HepG2 (cell line): ENCODE results near the gene NLRP14. TPM values are rescaled to one million over a fixed set of nuclear protein-coding genes. Genes with fewer than 3 reads are reported as not detected.
A peak's percentile ranks its signal among the peaks of the same experiment; 100 is the strongest.

Experiments used
- AHDC1 ChIP-seq: sonication (generic); formaldehyde crosslinking; IDR thresholded peaks from 2 replicates; pipeline ENCODE4 v1.5.1; 2020; ENCODE audit warnings: mild to moderate bottlenecking, missing genetic modification reagents, borderline replicate concordance
- BORCS8-MEF2B ChIP-seq: sonication (generic); formaldehyde crosslinking; IDR thresholded peaks from 2 replicates; pipeline ENCODE4 v1.8.0; 2022; ENCODE audit warnings: mild to moderate bottlenecking, missing genetic modification reagents
- GABPA ChIP-seq, 2 experiments: IDR thresholded peaks; 2 replicates each; pipeline ENCODE4 v1.6.1; 2011 to 2016; ENCODE audit warnings: low read depth in 2 of 2, low read length in 1 of 2, missing biosample characterization in 1 of 2, missing genetic modification characterization in 1 of 2
- HDAC1 ChIP-seq: sonication (generic); formaldehyde crosslinking; IDR thresholded peaks from 2 replicates; pipeline ENCODE4 v1.5.1; 2020; ENCODE audit warnings: mild to moderate bottlenecking, missing genetic modification reagents
- MTA3 ChIP-seq: sonication (generic); formaldehyde crosslinking; IDR thresholded peaks from 2 replicates; pipeline ENCODE4 v1.4.0; 2020; ENCODE audit warnings: missing genetic modification reagents
- MYC ChIP-seq: sonication (generic); formaldehyde crosslinking; IDR thresholded peaks from 2 replicates; pipeline ENCODE4 v1.9.0; 2021; ENCODE audit warnings: missing genetic modification reagents, borderline replicate concordance
- MYPOP ChIP-seq: sonication (generic); formaldehyde crosslinking; IDR thresholded peaks from 2 replicates; pipeline ENCODE4 v1.8.1; 2023; ENCODE audit warnings: mild to moderate bottlenecking, moderate library complexity, missing genetic modification reagents
- NFKB2 ChIP-seq: sonication (generic); formaldehyde crosslinking; IDR thresholded peaks from 2 replicates; pipeline ENCODE4 v1.4.0; 2020; ENCODE audit warnings: missing genetic modification reagents, borderline replicate concordance
- NFYB ChIP-seq: sonication (generic); formaldehyde crosslinking; IDR thresholded peaks from 2 replicates; pipeline ENCODE4 v1.4.0; 2020; ENCODE audit warnings: missing genetic modification reagents
- POLR2G ChIP-seq: fragments of 200-400 bp; formaldehyde crosslinking; IDR thresholded peaks from 2 replicates; pipeline ENCODE4 v1.6.1; 2018; ENCODE audit warnings: mild to moderate bottlenecking, low read depth, low read length, moderate library complexity
- SOX6 ChIP-seq, 2 experiments: fragments of 450-650 bp in 1 of 2; sonication (generic) in 1 of 2; formaldehyde crosslinking in 1 of 2; IDR thresholded peaks; 2 replicates each; pipeline versions ENCODE4 v1.4.0 to v1.6.1; 2017 to 2020; ENCODE audit warnings: antibody characterized with exemption in 1 of 2, mild to moderate bottlenecking in 1 of 2, missing genetic modification reagents in 1 of 2
- USF2 ChIP-seq, 2 experiments: sonication (generic) in 1 of 2; formaldehyde crosslinking in 1 of 2; IDR thresholded peaks; 2 replicates each; pipeline versions ENCODE4 v1.5.1 to v1.6.1; 2011 to 2020; ENCODE audit warnings: borderline replicate concordance in 1 of 2, low read depth in 1 of 2, low read length in 1 of 2, mild to moderate bottlenecking in 1 of 2, missing genetic modification reagents in 1 of 2, moderate library complexity in 1 of 2
- ZMAT3 ChIP-seq: sonication (generic); formaldehyde crosslinking; conservative IDR thresholded peaks from 2 replicates; pipeline ENCODE4 v1.7.0; 2021; ENCODE audit warnings: missing genetic modification reagents
- ZMAT5 ChIP-seq: sonication (generic); formaldehyde crosslinking; IDR thresholded peaks from 2 replicates; pipeline ENCODE4 v1.5.0; 2020; ENCODE audit warnings: mild to moderate bottlenecking, low read depth, missing genetic modification reagents, borderline replicate concordance
- ZNF550 ChIP-seq: sonication (generic); formaldehyde crosslinking; IDR thresholded peaks from 2 replicates; pipeline ENCODE4 v1.4.0; 2020; ENCODE audit warnings: mild to moderate bottlenecking, missing genetic modification reagents, borderline replicate concordance
- ZNF570 ChIP-seq: sonication (generic); formaldehyde crosslinking; IDR thresholded peaks from 2 replicates; pipeline ENCODE4 v1.4.0; 2020; ENCODE audit warnings: mild to moderate bottlenecking, missing genetic modification reagents, borderline replicate concordance
- polyA plus RNA-seq, 8 experiments: library from polyadenylated mRNA; depleted of rRNA in 3 of 8; stranded (reverse) in 7 of 8; unstranded in 1 of 8; fragments of >200 nt; fragmentation: Illumina TruSeq in 4 of 8; extraction: Trizol in 4 of 8; gene quantifications; 2 replicates each; pipeline versions ENCODE4 v1.2.1 to v1.2.3, GENCODE V29; 2011 to 2016; ENCODE audit warnings: low read depth in 4 of 8, missing spikeins in 1 of 8, mixed read lengths in 1 of 8; ENCODE audit not compliant: insufficient read depth in 1 of 8
- total RNA-seq, 5 experiments: library from RNA; depleted of rRNA; stranded (reverse); fragments of >200 nt; fragmentation: Illumina TruSeq; extraction: Trizol; gene quantifications; 2 replicates each; pipeline ENCODE4 v1.2.3, GENCODE V29; 2016; ENCODE audit warnings: low read depth in 1 of 5

The NLRP14 gene
- total and polyA plus RNA-seq, 2 of the 13 experiments (the other 11 are each of a cell fraction or from before 2014, with no cell fraction given): not detected

GRCh38 chr11:7020183-7020917 is at the start of gene NLRP14, which contains the start of gene ZNF214 (continued):
- TF ChIP-seq ZMAT5 (CRISPR knock-in tag) (no peak), MTA3 (CRISPR knock-in tag) (no peak), MYPOP (CRISPR knock-in tag) (0 out of 2 replicates have a peak, but pooled peaks have one; percentile 30), ZNF570 (no peak), NFYB (CRISPR knock-in tag) (peak; percentile 83), BORCS8-MEF2B (CRISPR knock-in tag) (0 out of 2 replicates have a peak, but pooled peaks have one; percentile 54), ZMAT3 (CRISPR knock-in tag) (0 out of 2 replicates have a peak, but pooled peaks have one; percentile 55), NFKB2 (CRISPR knock-in tag) (peak; percentile 77; the same call in 1 of the 2 replicates), POLR2G (peak; percentile 63), MYC (CRISPR knock-in tag) (peak; percentile 18; the same call in 1 of the 2 replicates), SOX6 (IDR thresholded peaks at IDR 0.05) (no peak), SOX6 (CRISPR knock-in tag; IDR thresholded peaks at IDR 0.05) (peak; percentile 20; the same call in 1 of the 2 replicates), HDAC1 (peak; percentile 65; the same call in 1 of the 2 replicates), ZNF550 (CRISPR knock-in tag) (no peak), AHDC1 (CRISPR knock-in tag) (peak; percentile 46; the same call in 1 of the 2 replicates), USF2 (IDR thresholded peaks at IDR 0.05; ENCODE audit: low read depth, low read length) (no peak), USF2 (CRISPR knock-in tag; IDR thresholded peaks at IDR 0.05; ENCODE audit: borderline replicate concordance) (no peak), GABPA (IDR thresholded peaks at IDR 0.05; ENCODE audit: low read depth, low read length) (peak; percentile 40; the same call in 1 of the 2 replicates), GABPA (CRISPR knock-in tag; IDR thresholded peaks at IDR 0.05; ENCODE audit: low read depth) (peak; percentile 87)
